Activated T-helper 17 cell treated with anti-CD3 and anti-CD28 coated beads, Interleukin-2, amount 50 U/mL, for 72 hours (primary cell): ENCODE measurements around the gene LRRC9. TPM values are rescaled to one million over a fixed set of nuclear protein-coding genes. Genes with fewer than 3 reads are reported as not detected.
"Not testable (repeated sequence)": the region's sequence is repeated elsewhere in the genome, so short reads cannot be mapped to it uniquely, and the experiment has no call there.

Source experiments
- ATAC-seq: fragments of 150-1000 bp; cut with Tn5 transposase; replicated peaks from 2 replicates; pipeline ENCODE4 v1.10.0; 2021; ENCODE audit warnings: mild to moderate bottlenecking, moderate library complexity
- H3K27ac Mint-ChIP-seq: one replicate; pipeline ENCODE4 v1.8.0; 2022; ENCODE audit warnings: mixed read lengths
- H3K27me3 Mint-ChIP-seq: one replicate; pipeline ENCODE4 v1.8.0; 2022; ENCODE audit warnings: mixed read lengths
- H3K36me3 Mint-ChIP-seq: one replicate; pipeline ENCODE4 v1.8.0; 2022; ENCODE audit warnings: low read depth, mild to moderate bottlenecking, mixed read lengths
- H3K4me1 Mint-ChIP-seq: one replicate; pipeline ENCODE4 v1.8.0; 2022; ENCODE audit warnings: mixed read lengths
- H3K4me3 Mint-ChIP-seq: one replicate; pipeline ENCODE4 v1.8.0; 2022; ENCODE audit warnings: mild to moderate bottlenecking, mixed read lengths
- H3K9me3 Mint-ChIP-seq: one replicate; pipeline ENCODE4 v1.8.0; 2022; ENCODE audit warnings: mixed read lengths
- total RNA-seq, 2 donors: library from RNA; stranded (reverse); gene quantifications; one replicate each; pipeline ENCODE4 v1.2.3, GENCODE V29; 2022

The LRRC9 gene
- total RNA-seq, 2 donors from 2014 or later = not detected

DNA sequence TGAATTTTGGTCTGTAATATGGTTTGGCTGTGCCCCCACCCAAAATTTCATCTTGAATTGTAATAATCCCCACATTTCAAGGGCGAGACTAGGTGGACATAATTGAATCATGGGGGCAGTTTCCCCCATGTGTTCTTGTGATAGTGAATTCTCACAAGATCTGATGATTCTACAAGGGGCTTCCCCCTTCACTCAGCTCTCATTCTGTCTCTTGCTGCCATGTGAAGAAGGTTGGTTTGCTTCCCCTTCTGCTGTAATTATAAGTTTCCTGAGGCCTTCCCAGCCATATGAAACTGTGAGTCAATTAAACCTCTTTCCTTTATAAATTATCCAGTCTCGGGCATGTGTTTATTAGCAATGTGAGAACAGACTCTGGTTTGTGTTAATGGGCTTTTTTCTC is 5.9 kb downstream of the LRRC9 start:
- peaks cover 21% of the 10 kb centered on the region for H3K27me3 Mint-ChIP-seq
- no peak overlapping the region for H3K27ac Mint-ChIP-seq
- ATAC-seq = peak; percentile 61
- no peaks in the 10 kb centered on the region for H3K36me3 Mint-ChIP-seq
- no peaks in the 10 kb centered on the region for H3K4me1 Mint-ChIP-seq
- H3K4me3 Mint-ChIP-seq = no peak overlapping the region
- no peaks in the 10 kb centered on the region for H3K9me3 Mint-ChIP-seq

DNA sequence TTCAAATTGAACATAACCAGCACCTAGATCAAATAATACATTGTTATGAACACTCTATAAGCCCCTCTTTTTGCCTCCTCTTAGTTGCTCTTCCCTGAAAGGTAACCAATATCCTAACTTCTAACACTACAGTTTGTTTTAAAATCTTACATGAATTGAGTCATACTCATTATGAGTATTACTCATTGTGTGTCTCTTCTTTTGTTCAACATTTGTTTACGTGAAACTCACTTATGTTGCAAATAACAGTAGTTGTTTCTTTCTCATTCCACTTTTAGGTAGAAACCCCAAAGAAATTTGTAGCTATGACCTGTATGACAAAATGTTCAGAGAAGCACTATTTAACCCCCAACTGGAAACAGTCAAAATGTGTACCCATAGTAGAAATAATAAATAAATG is 6.6 kb downstream of the LRRC9 start:
- peak; percentile 66 for ATAC-seq
- Mint-ChIP-seq H3K27ac (no peak overlapping the region), H3K36me3 (no peaks in the 10 kb centered on the region), H3K9me3 (no peaks in the 10 kb centered on the region), H3K4me1 (no peaks in the 10 kb centered on the region), H3K27me3 (peaks cover 16% of the 10 kb centered on the region), H3K4me3 (no peak overlapping the region)

DNA sequence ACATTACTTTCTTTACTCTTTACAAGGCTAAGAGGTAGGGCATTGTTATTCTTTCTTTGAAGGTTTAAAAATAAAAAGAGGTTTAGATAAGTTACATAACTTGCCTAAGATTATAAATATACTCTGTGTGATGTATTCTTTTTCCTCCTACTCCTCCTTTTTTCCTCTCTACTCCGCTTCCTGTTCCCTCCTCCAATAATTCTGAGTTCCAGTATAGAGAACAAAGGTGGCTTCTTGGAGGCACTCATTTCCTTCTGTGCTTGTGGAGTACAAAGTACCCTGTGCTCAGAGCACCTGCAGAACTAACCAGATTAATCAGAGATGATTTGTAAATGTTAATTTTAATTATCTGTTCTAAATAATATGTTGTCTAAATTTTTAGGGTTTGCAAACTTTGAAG is 11.3 kb downstream of the LRRC9 start:
- no peak for ATAC-seq

DNA sequence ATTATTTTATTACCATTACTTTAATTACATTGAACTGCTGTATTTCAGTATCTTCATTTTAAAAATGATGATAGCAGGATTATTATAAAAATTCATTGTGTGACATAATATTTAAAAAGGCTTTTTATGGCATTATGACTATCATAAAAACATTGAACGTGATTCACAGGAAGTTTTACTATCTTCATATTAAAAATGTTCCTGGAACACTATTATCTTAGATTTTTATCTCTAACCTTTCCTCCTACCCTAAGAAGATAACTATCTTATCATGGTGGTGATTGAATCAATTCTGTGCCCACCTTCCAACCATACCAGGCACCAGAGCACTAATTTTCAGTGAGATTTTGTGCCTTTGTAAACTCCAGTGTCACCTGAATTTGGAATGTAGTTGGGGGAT is 16.2 kb downstream of the LRRC9 start:
- Mint-ChIP-seq H3K4me3 (no peak overlapping the region), H3K27ac (no peak overlapping the region), H3K27me3 (peaks cover 6% of the 10 kb centered on the region), H3K36me3 (no peaks in the 10 kb centered on the region), H3K9me3 (no peaks in the 10 kb centered on the region), H3K4me1 (no peaks in the 10 kb centered on the region)
- no peak for ATAC-seq

More for the DNA sequence above, 11.3 kb downstream of the LRRC9 start:
- no peaks in the 10 kb centered on the region for H3K9me3 Mint-ChIP-seq
- H3K36me3 Mint-ChIP-seq = no peaks in the 10 kb centered on the region
- H3K4me1 Mint-ChIP-seq = no peaks in the 10 kb centered on the region
- H3K27ac Mint-ChIP-seq = no peak overlapping the region
- peaks cover 11% of the 10 kb centered on the region for H3K27me3 Mint-ChIP-seq
- no peak overlapping the region for H3K4me3 Mint-ChIP-seq

DNA sequence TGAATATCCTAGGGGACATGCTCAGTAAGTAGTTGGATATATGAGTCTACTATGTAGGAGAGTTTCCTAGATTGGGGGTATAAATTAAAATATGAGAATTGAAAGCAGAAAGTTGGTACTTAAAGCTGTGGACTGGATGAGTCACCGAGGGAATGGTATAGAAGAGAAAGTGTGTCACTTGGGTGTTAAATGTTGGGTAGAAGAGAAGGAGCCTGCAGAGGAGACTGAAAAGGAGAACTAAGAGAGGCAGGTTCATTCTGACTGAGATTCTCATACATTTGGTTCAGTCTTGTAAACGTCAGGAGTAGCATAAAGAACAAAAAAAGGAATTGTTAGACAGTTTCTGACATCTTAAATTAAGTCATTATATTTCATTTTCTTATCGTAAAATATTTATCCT is 19.9 kb downstream of the LRRC9 start:
- Mint-ChIP-seq H3K36me3 (no peaks in the 10 kb centered on the region), H3K27ac (no peak overlapping the region), H3K9me3 (peaks cover 3% of the 10 kb centered on the region), H3K27me3 (peaks cover 16% of the 10 kb centered on the region), H3K4me3 (no peak overlapping the region), H3K4me1 (no peaks in the 10 kb centered on the region)
- ATAC-seq = peak; percentile 29

DNA sequence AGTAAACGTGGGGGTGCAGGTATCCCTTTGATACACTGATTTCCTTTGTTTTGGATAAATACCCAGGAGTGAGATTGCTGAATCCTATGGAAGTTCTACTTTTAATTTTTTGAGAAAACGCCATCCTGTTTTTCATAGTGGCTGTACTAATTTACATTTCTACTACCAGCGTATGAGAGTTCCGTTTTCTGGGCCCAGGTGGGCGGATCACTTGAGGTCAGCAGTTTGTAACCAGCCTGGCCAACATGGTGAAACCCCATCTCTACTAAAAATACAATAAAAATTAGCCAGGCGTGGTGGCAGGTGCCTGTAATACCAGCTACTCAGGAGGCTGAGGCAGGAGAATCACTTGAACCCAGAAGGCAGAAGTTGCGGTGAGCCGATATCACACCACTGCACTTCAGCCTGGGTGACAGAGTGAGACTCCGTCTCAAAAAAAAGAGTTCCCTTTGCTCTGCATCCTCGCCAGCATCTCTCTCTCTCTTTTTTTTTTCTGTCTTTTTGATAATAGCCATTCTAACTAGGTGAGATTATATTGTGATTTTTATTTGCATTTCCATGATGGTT is 22.4 kb downstream of the LRRC9 start:
- peaks cover 15% of the 10 kb centered on the region for H3K27me3 Mint-ChIP-seq
- not testable (repeated sequence) for H3K9me3 Mint-ChIP-seq, H3K4me3 Mint-ChIP-seq, H3K36me3 Mint-ChIP-seq, ATAC-seq, H3K4me1 Mint-ChIP-seq, H3K27ac Mint-ChIP-seq

DNA sequence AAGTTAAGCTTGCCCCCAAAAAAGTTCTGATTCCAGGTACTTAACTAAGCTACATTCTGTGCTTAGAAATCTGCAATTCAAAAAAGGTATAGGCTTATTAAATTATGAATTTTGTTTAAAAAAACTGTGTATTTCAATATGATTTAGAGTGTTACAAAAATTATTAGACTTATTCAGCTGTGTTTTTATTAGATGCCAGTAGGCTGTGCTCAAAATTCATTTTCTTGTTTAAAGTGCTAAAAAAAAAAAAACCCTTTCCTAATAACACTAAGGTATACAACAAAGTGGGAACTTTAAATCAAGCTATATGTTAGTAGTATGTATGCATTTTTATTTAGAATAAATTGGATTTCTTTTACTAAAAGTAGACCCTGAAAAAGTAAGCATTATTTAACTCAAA is 25.0 kb downstream of the LRRC9 start:
- Mint-ChIP-seq H3K4me3 (no peak overlapping the region), H3K4me1 (no peaks in the 10 kb centered on the region), H3K27me3 (peaks cover 10% of the 10 kb centered on the region), H3K9me3 (peaks cover 3% of the 10 kb centered on the region), H3K27ac (no peak overlapping the region), H3K36me3 (no peaks in the 10 kb centered on the region)
- no peak for ATAC-seq

DNA sequence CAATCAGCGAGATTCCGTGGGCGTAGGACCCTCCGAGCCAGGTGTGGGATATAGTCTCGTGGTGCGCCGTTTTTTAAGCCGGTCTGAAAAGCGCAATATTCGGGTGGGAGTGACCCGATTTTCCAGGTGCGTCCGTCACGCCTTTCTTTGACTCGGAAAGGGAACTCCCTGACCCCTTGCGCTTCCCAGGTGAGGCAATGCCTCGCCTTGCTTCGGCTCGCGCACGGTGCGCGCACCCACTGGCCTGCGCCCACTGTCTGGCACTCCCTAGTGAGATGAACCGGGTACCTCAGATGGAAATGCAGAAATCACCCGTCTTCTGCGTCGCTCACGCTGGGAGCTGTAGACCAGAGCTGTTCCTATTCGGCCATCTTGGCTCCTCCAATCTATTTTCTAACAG is 32.2 kb downstream of the LRRC9 start:
- not testable (repeated sequence) for ATAC-seq, H3K36me3 Mint-ChIP-seq, H3K27me3 Mint-ChIP-seq, H3K4me3 Mint-ChIP-seq, H3K4me1 Mint-ChIP-seq, H3K27ac Mint-ChIP-seq
- peaks cover 13% of the 10 kb centered on the region for H3K9me3 Mint-ChIP-seq

DNA sequence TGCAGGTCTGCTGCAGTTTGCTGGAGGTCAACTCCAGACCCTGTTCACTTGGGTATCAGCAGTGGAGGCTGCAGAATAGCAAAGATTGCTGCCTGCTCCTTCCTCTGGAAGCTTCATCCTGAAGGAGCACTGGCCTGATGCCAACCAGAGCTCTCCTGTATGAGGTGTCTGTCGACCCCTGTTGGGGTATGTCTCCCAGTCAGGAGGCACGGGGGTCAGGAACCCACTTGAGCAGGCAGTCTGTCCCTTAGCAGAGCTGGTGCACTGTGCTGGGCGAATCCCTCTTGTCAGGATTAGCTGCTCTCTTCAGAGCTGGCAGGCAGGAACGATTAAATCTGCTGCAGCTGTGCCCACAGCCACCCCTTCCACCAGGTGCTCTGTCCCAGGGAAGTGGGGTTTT is 37.9 kb downstream of the LRRC9 start:
- peaks cover 16% of the 10 kb centered on the region for H3K9me3 Mint-ChIP-seq
- not testable (repeated sequence) for ATAC-seq, H3K27me3 Mint-ChIP-seq, H3K4me3 Mint-ChIP-seq, H3K27ac Mint-ChIP-seq, H3K36me3 Mint-ChIP-seq, H3K4me1 Mint-ChIP-seq

DNA sequence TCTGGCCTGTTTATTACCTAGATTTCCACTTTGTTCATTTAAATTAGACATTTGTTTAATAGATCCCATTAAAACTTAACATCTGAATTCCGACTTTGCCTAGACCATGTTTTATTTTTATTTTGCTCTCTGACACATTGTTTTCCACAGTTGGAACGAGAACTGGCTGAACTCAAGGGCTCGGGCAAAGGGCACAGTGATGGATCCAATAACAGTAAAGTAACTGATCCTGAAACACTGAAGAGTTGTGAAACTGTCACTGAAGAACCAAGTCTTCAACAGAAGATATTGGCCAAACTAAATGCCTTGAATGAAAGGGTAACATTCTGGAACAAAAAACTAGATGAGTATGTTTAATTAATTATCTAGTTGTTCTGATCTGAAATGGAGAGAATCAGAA is 39.7 kb downstream of the LRRC9 start:
- H3K36me3 Mint-ChIP-seq = no peaks in the 10 kb centered on the region
- H3K4me1 Mint-ChIP-seq = peaks cover 5% of the 10 kb centered on the region
- peaks cover 5% of the 10 kb centered on the region for H3K27me3 Mint-ChIP-seq
- ATAC-seq = no peak
- H3K9me3 Mint-ChIP-seq = peaks cover 10% of the 10 kb centered on the region
- H3K4me3 Mint-ChIP-seq = no peak overlapping the region
- no peak overlapping the region for H3K27ac Mint-ChIP-seq

DNA sequence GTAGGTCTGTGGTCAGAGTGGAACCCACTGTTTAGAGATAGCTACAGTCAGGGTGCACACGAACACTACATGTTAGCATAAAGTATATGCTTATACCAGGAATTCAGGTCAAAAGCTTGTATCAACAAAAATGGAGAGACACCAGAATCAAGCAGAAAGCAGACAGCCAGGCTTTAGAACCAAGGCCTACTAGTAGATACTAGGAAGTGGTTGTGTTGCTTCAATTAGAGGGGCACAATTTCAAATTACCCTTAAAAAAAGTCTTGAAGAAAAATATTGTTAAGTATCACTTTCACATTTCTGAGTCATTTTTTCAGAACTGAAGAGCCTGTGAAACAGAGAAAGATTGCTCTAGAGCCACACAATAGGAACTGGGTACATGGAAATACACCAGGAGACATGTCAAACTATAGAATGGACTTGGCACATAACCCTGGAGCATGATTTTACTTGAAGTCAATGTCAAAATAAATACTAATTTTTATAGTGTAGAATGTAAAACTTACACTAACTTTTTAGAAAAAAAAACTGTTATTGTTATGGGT is 41.6 kb downstream of the LRRC9 start:
- peaks cover 7% of the 10 kb centered on the region for H3K36me3 Mint-ChIP-seq
- H3K27ac Mint-ChIP-seq = no peak overlapping the region
- H3K4me1 Mint-ChIP-seq = peaks cover 12% of the 10 kb centered on the region
- peaks cover 5% of the 10 kb centered on the region for H3K27me3 Mint-ChIP-seq
- ATAC-seq = no peak
- peaks cover 4% of the 10 kb centered on the region for H3K9me3 Mint-ChIP-seq
- H3K4me3 Mint-ChIP-seq = no peak overlapping the region

DNA sequence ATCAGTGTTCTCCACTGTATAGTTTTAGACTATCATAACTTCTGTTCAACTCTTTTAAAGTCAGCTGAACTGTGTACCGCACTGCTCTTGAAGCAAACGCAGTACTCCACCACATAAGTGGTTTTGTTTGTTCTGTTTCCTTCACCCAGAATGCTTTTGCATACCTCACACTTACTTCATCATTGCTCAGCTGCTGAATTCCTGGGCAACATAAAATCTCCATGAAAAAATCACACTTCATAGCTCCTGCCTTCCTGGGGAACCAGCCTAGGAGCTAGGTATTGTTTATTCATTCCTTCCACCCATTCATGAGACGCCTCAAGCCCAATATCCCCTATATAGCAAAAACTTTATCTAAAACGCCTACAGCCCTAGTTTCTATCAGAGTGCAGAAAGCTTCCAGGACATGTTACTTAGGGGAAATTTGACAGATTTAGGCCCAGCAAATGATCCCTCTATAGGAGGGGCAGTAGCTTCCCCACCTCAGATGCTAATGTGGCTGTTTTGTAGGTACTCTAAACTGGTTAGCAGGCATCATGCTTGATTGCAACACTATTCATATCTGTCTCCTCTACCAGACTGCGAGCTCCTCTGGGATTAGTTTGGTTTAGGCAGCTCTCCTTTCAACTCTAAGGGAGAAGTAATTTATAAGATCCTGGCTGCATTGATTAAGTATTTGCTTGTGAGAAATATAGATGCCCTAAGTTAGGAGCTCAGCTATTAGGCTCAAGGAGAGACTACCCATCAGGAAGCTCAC is 44.5 kb downstream of the LRRC9 start:
- H3K36me3 Mint-ChIP-seq = peaks cover 7% of the 10 kb centered on the region
- no peaks in the 10 kb centered on the region for H3K27me3 Mint-ChIP-seq
- peak overlapping the region; percentile 88 for H3K4me3 Mint-ChIP-seq
- ATAC-seq = peak; percentile 5
- no peaks in the 10 kb centered on the region for H3K9me3 Mint-ChIP-seq
- peaks cover 12% of the 10 kb centered on the region for H3K4me1 Mint-ChIP-seq
- peak overlapping the region; percentile 88 for H3K27ac Mint-ChIP-seq

DNA sequence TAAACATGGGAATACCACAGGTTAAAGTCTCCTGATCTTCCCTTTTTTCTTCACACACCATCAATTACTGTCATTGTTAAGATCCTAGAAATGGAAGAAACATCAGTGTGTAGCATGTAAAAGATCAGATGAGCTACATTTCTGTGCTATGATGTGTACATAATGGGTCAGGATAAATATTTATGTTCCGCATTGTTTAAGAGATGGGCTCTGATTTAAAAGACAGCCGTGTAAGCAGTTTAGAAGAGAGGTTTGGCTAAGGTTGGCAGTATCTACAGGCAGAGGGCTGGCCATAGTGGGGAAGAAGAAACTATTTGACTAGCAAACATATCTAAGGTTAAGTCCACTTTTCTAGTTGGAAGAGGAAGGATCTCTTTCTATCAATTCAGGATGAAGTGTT is 49.4 kb downstream of the LRRC9 start:
- H3K36me3 Mint-ChIP-seq = peaks cover 7% of the 10 kb centered on the region
- no peak for ATAC-seq
- H3K27me3 Mint-ChIP-seq = peaks cover 4% of the 10 kb centered on the region
- no peak overlapping the region for H3K4me3 Mint-ChIP-seq
- H3K9me3 Mint-ChIP-seq = no peaks in the 10 kb centered on the region
- peaks cover 11% of the 10 kb centered on the region for H3K4me1 Mint-ChIP-seq
- no peak overlapping the region for H3K27ac Mint-ChIP-seq

DNA sequence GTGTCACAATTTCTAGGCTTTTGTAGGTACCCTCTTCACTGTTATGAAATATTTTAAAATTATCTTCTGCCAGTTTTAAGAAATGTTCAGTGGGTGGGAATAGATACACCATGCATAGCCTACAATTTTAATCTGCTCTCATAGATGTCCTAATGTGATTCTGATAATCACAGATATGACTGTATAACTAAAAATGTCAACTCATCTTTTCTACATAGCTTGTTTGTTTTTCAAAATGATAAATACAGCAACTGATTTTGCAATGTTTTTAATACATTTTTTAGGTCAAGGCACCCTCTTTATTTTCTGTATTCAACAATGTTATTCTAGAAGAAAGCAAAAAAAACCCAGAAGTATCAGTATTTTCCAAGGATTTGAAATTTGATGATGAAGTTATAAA is 61.6 kb downstream of the LRRC9 start:
- Mint-ChIP-seq H3K36me3 (no peaks in the 10 kb centered on the region), H3K27me3 (peaks cover 4% of the 10 kb centered on the region), H3K4me3 (no peak overlapping the region), H3K9me3 (no peaks in the 10 kb centered on the region), H3K27ac (no peak overlapping the region), H3K4me1 (no peaks in the 10 kb centered on the region)
- ATAC-seq = no peak

DNA sequence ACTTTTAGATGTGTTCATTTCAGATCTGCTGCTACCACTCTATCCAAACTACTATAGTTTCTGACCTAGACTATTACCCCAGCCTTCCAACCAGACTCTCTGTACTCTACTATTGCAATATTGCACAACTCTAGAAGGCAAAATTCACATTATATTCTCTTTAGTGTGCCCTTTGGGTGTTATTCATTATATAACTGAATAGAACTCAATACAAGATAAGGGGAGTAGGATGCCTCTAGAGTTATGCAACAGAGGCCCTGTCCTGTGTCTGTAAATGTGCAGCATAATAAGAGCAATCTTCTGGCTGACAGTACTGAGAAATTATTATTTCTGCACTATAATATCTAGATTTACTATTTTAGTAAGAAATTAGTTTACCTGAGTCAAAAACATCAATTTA is 63.1 kb downstream of the LRRC9 start:
- Mint-ChIP-seq H3K4me1 (no peaks in the 10 kb centered on the region), H3K9me3 (no peaks in the 10 kb centered on the region), H3K36me3 (no peaks in the 10 kb centered on the region), H3K27ac (no peak overlapping the region), H3K27me3 (peaks cover 4% of the 10 kb centered on the region), H3K4me3 (no peak overlapping the region)
- no peak for ATAC-seq
